ENCODE data around the gene GFI1B. TPM values are rescaled to one million over a fixed set of nuclear protein-coding genes. Genes with fewer than 3 reads are reported as not detected.

The GFI1B gene
- total and polyA plus RNA-seq, 2 of the 4 experiments (the other 2 are of a cell fraction): 0.02 TPM; not detected in 1

- no peak for TF ChIP-seq CEBPB (IDR thresholded peaks at IDR 0.05; ENCODE audit: low read depth, low read length)
These were observed 44.8 kb downstream of the GFI1B start (continued) for GRCh38 chr9:133023117-133023890.

- no peak overlapping the region for H4K91ac ChIP-seq (ENCODE audit: insufficient read depth, low read depth, low read length)
- no peak overlapping the region for H3K23ac ChIP-seq (ENCODE audit: low read depth, low read length)
- no CpG with 5 or more reads among the region's 3 CpGs for WGBS, 2 experiments (ENCODE audit: extremely low coverage in 2 of 2, insufficient read length in 1 of 2)
- no peaks in the 10 kb centered on the region for H3K9me1 ChIP-seq (ENCODE audit: insufficient read depth, low read length)
- in situ Hi-C loops (cut with MboI; ENCODE audit: low sequenced_read_pairs): loop anchor here (25.0 kb wide), 1 partner anchor 461 kb away; the partner anchor contains the start of gene SLC2A6
- no peak overlapping the region for H3K14ac ChIP-seq (replicated peaks; ENCODE audit: low read depth, low read length)
- intact Hi-C loops (cut with micrococcal nuclease): no loop called here
- CTCF ChIA-PET: no interaction called here
- no peak overlapping the region for H2BK5ac ChIP-seq (ENCODE audit: low read depth, low read length, poor library complexity, severe bottlenecking)
- no peak overlapping the region for H3K56ac ChIP-seq (ENCODE audit: extremely low read depth, insufficient read depth, low read length)
- H3K27me3 ChIP-seq (ENCODE audit: control insufficient read depth, insufficient read depth, low read length): no peaks in the 10 kb centered on the region; the same call in 1 of the 2 replicates
- H3K36me3 ChIP-seq (ENCODE audit: control insufficient read depth, insufficient read depth, low read length): no peaks in the 10 kb centered on the region
- no peak overlapping the region for H3K18ac ChIP-seq (ENCODE audit: low read depth, low read length)
- H3K9ac ChIP-seq (ENCODE audit: low read depth, low read length): no peak overlapping the region
- peaks cover 9 to 20% of the 10 kb centered on the region in 2 experiments for H3K79me1 ChIP-seq (ENCODE audit: low read depth in 1 of 2, low read length in 2 of 2)
- no peak overlapping the region for H3K27ac ChIP-seq (ENCODE audit: insufficient read depth, low read length)
- peaks cover 3% of the 10 kb centered on the region for H3K4me1 ChIP-seq (ENCODE audit: control insufficient read depth, insufficient read depth, low read length)
- H4K20me1 ChIP-seq (ENCODE audit: insufficient read depth, low read length): 0 out of 2 replicates have a peak, but pooled peaks cover under 1% of the 10 kb centered on the region
- no TSS peak for BruUV-seq (replicated peaks)
- H3K4me2 ChIP-seq (ENCODE audit: low read depth, low read length): no peak overlapping the region
- H4K8ac ChIP-seq (ENCODE audit: low read depth in 2 of 2, low read length in 2 of 2): no peak overlapping the region
- H3K9me3 ChIP-seq (ENCODE audit: control insufficient read depth, insufficient read depth, low read length): no peaks in the 10 kb centered on the region
- no peak overlapping the region for H2BK120ac ChIP-seq (ENCODE audit: low read depth, low read length)
- TF ChIP-seq CTCF (conservative IDR thresholded peaks at IDR 0.05; ENCODE audit: low read depth, low read length) (no peak), MXI1 (IDR thresholded peaks at IDR 0.05; ENCODE audit: borderline replicate concordance, low read depth, low read length) (no peak), FOS (IDR thresholded peaks at IDR 0.05; ENCODE audit: low read depth, low read length) (no peak), POLR2A (IDR thresholded peaks at IDR 0.05; ENCODE audit: low read depth, low read length) (no peak), MAFK (IDR thresholded peaks at IDR 0.05; ENCODE audit: low read depth, low read length) (no peak), RCOR1 (IDR thresholded peaks at IDR 0.05; ENCODE audit: insufficient replicate concordance, low read length) (no peak), BHLHE40 (IDR thresholded peaks at IDR 0.05; ENCODE audit: low read depth, low read length) (no peak), CHD1 (IDR thresholded peaks at IDR 0.05; ENCODE audit: low read depth, low read length) (no peak), NFE2L2 (IDR thresholded peaks at IDR 0.05; ENCODE audit: low read depth, low read length) (no peak), RAD21 (IDR thresholded peaks at IDR 0.05; ENCODE audit: low read length) (no peak)
- no peak overlapping the region for H2AK9ac ChIP-seq (replicated peaks; ENCODE audit: low read depth, low read length, poor library complexity)
- DNase-seq: no peak
- ATAC-seq (ENCODE audit: low read depth): no peak
- H2BK15ac ChIP-seq (ENCODE audit: low read depth, low read length): no peak overlapping the region
- no peak overlapping the region for H4K5ac ChIP-seq (ENCODE audit: low read depth, low read length)
- no peak overlapping the region for H3K4me3 ChIP-seq (ENCODE audit: insufficient read depth, low read depth, low read length)
- dilution Hi-C loops (cut with HindIII; ENCODE audit: low sequenced_read_pairs, unreplicated experiment): no loop called here
- POLR2A ChIA-PET (ENCODE audit: unreplicated experiment): no interaction called here
- no peak overlapping the region for H2AK5ac ChIP-seq (ENCODE audit: low read depth, low read length)
- no peak overlapping the region for H3K4ac ChIP-seq (ENCODE audit: low read depth, low read length)
- no peak overlapping the region for H2BK20ac ChIP-seq (ENCODE audit: low read depth, low read length)
- H2AFZ ChIP-seq (replicated peaks; ENCODE audit: low read length, poor library complexity): no peak overlapping the region
These were observed 47.9 kb downstream of the GFI1B start for GRCh38 chr9:133026426-133026825.

All from IMR-90 (cell line).